Measurements from ENCODE around the gene CNKSR3. TPM values are rescaled to one million over a fixed set of nuclear protein-coding genes. Genes with fewer than 3 reads are reported as not detected.

Gene CNKSR3
- total RNA-seq, 6 experiments from 2014 or later = 19.8 to 43.4 (median 26.9) TPM

DNA sequence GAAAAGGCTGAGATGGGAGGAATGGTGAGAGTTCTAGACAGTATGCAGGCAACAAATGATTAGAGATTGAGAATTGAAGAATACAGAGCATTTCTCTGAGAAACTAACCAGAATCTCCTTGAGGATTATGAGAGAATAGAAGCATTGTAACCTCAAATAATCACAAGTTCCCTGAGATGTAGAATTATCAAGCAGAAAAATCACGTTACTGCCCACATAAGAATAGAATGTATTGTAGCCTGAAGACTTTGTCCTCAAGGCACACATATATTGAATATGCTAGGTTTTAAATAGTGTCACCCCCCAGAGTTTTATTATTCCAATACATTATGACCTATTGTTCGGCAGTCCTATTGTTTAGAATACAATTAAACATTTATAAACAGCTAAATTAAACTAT is 57.2 kb downstream of the CNKSR3 start:
- no peak overlapping the region for H3K4me3 ChIP-seq
- H3K36me3 ChIP-seq = peaks cover 0 to 10% (median 0%) of the 10 kb centered on the region in 4 donors
- peaks cover 0 to 44% (median 15%) of the 10 kb centered on the region in 4 donors for H3K4me1 ChIP-seq
- intact Hi-C loops (cut with DNase I) = no loop called here
- H3K9me3 ChIP-seq = no peaks in the 10 kb centered on the region
- H3K27ac ChIP-seq = no peak overlapping the region
- 76% methylated on average over 2 of the region's 2 CpGs for WGBS (ENCODE audit: insufficient coverage, low coverage, low lambda C conversion rate, missing lambda C conversion rate)
- DNase-seq (no peak), ATAC-seq (no peak)
- TF ChIP-seq, protein P1, sequence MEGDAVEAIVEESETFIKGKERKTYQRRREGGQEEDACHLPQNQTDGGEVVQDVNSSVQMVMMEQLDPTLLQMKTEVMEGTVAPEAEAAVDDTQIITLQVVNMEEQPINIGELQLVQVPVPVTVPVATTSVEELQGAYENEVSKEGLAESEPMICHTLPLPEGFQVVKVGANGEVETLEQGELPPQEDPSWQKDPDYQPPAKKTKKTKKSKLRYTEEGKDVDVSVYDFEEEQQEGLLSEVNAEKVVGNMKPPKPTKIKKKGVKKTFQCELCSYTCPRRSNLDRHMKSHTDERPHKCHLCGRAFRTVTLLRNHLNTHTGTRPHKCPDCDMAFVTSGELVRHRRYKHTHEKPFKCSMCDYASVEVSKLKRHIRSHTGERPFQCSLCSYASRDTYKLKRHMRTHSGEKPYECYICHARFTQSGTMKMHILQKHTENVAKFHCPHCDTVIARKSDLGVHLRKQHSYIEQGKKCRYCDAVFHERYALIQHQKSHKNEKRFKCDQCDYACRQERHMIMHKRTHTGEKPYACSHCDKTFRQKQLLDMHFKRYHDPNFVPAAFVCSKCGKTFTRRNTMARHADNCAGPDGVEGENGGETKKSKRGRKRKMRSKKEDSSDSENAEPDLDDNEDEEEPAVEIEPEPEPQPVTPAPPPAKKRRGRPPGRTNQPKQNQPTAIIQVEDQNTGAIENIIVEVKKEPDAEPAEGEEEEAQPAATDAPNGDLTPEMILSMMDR (IDR thresholded peaks at IDR 0.05) = no peak
- no peak for TF ChIP-seq POLR2A (IDR thresholded peaks at IDR 0.05)
- no peaks in the 10 kb centered on the region for H3K27me3 ChIP-seq

DNA sequence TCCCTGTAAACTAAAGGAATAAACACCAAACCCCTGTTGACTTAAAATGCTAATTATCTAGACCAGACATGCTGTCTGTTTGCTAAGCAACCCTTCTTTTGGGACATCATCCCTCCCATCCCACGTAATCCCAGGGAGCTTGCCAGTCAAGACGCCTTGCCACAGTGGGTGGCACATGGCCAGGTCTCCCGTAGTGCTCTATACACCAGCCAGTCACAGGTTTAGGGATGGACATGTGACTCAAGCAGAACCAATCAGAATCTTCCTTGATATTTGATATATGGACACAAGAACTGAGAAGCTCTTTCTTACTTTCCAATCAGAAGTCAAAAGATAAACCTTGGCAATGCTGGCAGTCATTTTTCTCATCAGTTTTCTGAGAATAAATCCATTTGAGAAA is 60.0 kb downstream of the CNKSR3 start:
- DNase-seq (no peak), ATAC-seq (no peak)
- Histone ChIP-seq H3K27ac (no peak overlapping the region), H3K27me3 (no peaks in the 10 kb centered on the region), H3K4me1 (peaks cover 0 to 24% (median 9%) of the 10 kb centered on the region in 4 donors), H3K36me3 (peaks cover 0 to 10% (median 0%) of the 10 kb centered on the region in 4 donors), H3K9me3 (no peaks in the 10 kb centered on the region), H3K4me3 (no peak overlapping the region)
- TF ChIP-seq POLR2A (IDR thresholded peaks at IDR 0.05) = no peak
- TF ChIP-seq, protein P1 (IDR thresholded peaks at IDR 0.05) = no peak
- 92% methylated on average over 2 of the region's 3 CpGs for WGBS (ENCODE audit: insufficient coverage, low coverage, low lambda C conversion rate, missing lambda C conversion rate)
- intact Hi-C loops (cut with DNase I) = no loop called here

DNA sequence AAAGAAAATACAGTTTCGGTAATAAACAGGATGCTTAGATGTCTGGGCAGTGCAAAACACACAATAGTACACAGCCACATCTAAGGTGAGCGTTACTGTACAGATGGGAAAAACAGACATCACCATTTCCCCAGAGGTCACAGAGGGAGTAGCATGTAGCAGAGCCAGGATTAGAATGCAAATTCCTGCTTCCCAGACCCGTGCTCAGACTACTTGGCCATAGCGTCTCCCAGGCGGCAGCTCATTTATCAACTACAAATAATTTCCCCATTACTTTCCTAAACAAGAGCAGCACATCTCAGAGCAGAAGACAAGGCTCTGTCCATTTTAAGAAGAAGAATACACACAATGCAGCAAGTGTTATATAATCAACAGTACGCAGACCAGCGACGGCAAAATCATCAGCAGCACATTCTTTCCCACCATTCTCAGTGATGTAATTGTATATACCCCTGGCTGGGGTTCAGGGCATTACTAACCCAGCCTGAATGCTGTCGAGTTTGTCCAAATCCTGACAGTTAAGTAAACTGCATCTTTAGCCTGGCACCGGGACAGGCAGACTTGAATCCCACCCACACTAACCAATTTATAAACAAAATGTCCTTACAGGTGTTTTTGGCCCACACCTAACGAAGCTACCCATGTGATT is 61.9 kb downstream of the CNKSR3 start:
- Histone ChIP-seq H3K27ac (no peak overlapping the region), H3K4me1 (peaks cover 0 to 27% (median 11%) of the 10 kb centered on the region in 4 donors), H3K36me3 (peaks cover 0 to 10% (median 0%) of the 10 kb centered on the region in 4 donors), H3K4me3 (no peak overlapping the region), H3K9me3 (no peaks in the 10 kb centered on the region), H3K27me3 (no peaks in the 10 kb centered on the region)
- DNase-seq (no peak), ATAC-seq (peak; percentile 45 to 81 (median 58))
- TF ChIP-seq, protein P1 (IDR thresholded peaks at IDR 0.05) = peak in 2 of 4 donors; percentile 13 to 15
- TF ChIP-seq POLR2A (IDR thresholded peaks at IDR 0.05) = no peak
- 45% methylated on average over 11 of the region's 11 CpGs for WGBS (ENCODE audit: insufficient coverage, low coverage, low lambda C conversion rate, missing lambda C conversion rate)
- intact Hi-C loops (cut with DNase I) = no loop called here

DNA sequence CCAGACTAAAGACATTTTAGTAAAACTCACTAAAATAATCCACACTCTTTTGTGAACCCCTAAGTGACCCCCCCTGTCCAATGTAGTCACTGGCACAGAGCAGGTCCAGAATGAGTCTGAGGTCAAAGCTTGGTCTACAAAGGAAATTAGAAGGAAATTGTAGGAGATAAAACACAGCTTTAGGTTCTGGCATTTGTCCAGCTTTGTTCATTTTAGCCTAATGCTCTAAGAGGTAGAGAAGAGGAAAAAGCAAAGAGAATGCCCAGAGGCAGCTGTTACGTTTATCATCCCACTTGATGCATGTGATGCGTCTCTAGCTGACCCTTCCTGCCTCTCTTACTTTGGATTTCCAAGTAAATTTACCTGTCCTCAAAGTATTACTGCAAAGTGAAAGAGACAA is 62.5 kb downstream of the CNKSR3 start:
- Histone ChIP-seq H3K4me1 (peaks cover 0 to 27% (median 12%) of the 10 kb centered on the region in 4 donors), H3K4me3 (no peak overlapping the region), H3K9me3 (no peaks in the 10 kb centered on the region), H3K27me3 (no peaks in the 10 kb centered on the region), H3K27ac (no peak overlapping the region), H3K36me3 (peaks cover 0 to 10% (median 0%) of the 10 kb centered on the region in 4 donors)
- TF ChIP-seq, protein P1 (IDR thresholded peaks at IDR 0.05) = no peak
- no peak for TF ChIP-seq POLR2A (IDR thresholded peaks at IDR 0.05)
- ATAC-seq (peak in 3 of 4 donors; percentile 16 to 46 (median 18)), DNase-seq (no peak)
- 49% methylated on average over 2 of the region's 2 CpGs for WGBS (ENCODE audit: insufficient coverage, low coverage, low lambda C conversion rate, missing lambda C conversion rate)
- intact Hi-C loops (cut with DNase I) = no loop called here

Data from right lobe of liver (tissue), 6 donors.